ENCODE measurements around the gene HOGA1.
"Not testable (repeated sequence)": the region's sequence is repeated elsewhere in the genome, so short reads cannot be mapped to it uniquely, and the experiment has no call there.

DNA sequence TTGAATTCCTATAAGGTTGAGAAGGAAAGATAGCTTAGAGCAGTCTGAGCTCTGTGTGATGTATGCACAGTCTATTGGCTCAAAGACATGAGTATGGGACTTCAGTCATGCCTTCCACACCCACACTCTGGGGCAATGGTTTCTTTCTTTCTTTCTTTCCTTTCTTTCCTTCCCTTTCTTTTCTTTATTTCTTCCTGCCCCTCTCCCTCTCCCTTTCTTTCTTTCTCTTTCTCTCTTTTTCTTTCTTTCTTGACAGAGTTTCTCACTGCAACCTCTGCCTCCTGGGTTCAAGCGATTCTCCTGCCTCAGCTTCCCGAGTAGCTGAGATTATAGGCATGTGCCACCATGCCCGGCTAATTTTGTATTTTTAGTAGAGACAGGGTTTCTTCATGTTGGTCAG is 54.9 kb downstream of the HOGA1 start:
- not testable (repeated sequence) for TF ChIP-seq CTCF, POLR2A (IDR thresholded peaks at IDR 0.05)

Measured in Peyer's patch (tissue), 4 donors.